Lung (tissue), 12 donors: Measurements from ENCODE around the gene RELN. TPM values are rescaled to one million over a fixed set of nuclear protein-coding genes. Genes with fewer than 3 reads are reported as not detected.

Experiments used
- ATAC-seq: fragments of 200-7000 bp; cut with Tn5 transposase; one replicate; pipeline ENCODE4 v1.9.1; 2020; ENCODE audit warnings: moderate number of reproducible peaks; ENCODE audit not compliant: insufficient read depth, low FRiP score
- DNase-seq, 3 donors: peaks; one replicate each; pipeline ENCODE4 v3.0.0-alpha.2; 2013 to 2017
- H3K27ac ChIP-seq, 2 donors: one replicate each; pipeline ENCODE4 v1.5.1; 2013; ENCODE audit warnings: mild to moderate bottlenecking in 2 of 2, moderate library complexity in 2 of 2, control low read depth in 1 of 2, inconsistent platforms in 1 of 2, low read depth in 1 of 2, low read length in 1 of 2
- H3K27me3 ChIP-seq, 3 donors: one replicate each; pipeline ENCODE4 v1.5.1; 2013; ENCODE audit warnings: low read length in 2 of 3; ENCODE audit not compliant: control insufficient read depth in 3 of 3, insufficient read depth in 3 of 3
- H3K36me3 ChIP-seq, 4 donors: one replicate each; pipeline ENCODE4 v1.5.1; 2013; ENCODE audit warnings: low read length in 4 of 4, mild to moderate bottlenecking in 1 of 4, moderate library complexity in 1 of 4; ENCODE audit not compliant: control insufficient read depth in 4 of 4, insufficient read depth in 4 of 4
- H3K4me1 ChIP-seq, 5 donors: one replicate each; pipeline ENCODE4 v1.5.1; 2013; ENCODE audit warnings: low read length in 5 of 5, mild to moderate bottlenecking in 2 of 5, moderate library complexity in 1 of 5; ENCODE audit not compliant: control insufficient read depth in 5 of 5, insufficient read depth in 5 of 5
- H3K4me3 ChIP-seq: one replicate; pipeline ENCODE4 v1.5.1; 2013; ENCODE audit warnings: mild to moderate bottlenecking, control low read depth, moderate library complexity
- H3K9ac ChIP-seq, 2 donors: one replicate each; pipeline ENCODE4 v1.5.1; 2013; ENCODE audit warnings: low read length in 2 of 2, control low read depth in 1 of 2; ENCODE audit not compliant: insufficient read depth in 1 of 2
- H3K9me3 ChIP-seq, 4 donors: one replicate each; pipeline ENCODE4 v1.5.1; 2013; ENCODE audit warnings: low read length in 3 of 4, mild to moderate bottlenecking in 1 of 4, moderate library complexity in 1 of 4; ENCODE audit not compliant: control insufficient read depth in 4 of 4, insufficient read depth in 3 of 4
- CTCF ChIP-seq: IDR thresholded peaks from 2 replicates; pipeline ENCODE4 v1.5.1; 2012; ENCODE audit warnings: mild to moderate bottlenecking; ENCODE audit errors: control extremely low read depth, extremely low read depth
- WGBS, 2 donors: extraction: QIAGEN DNeasy Blood & Tissue Kit; methylation state at CpG; one replicate each; pipeline ENCODE4 v1.1.7; 2013; 5-methylcytosine and 5-hydroxymethylcytosine counted together
- polyA plus RNA-seq, 2 donors: library from polyadenylated mRNA; stranded (reverse); fragments of 200-250 nt; gene quantifications; one replicate each; pipeline ENCODE4 v1.2.1, GENCODE V29; 2013
- total RNA-seq, 2 donors: library from RNA; depleted of rRNA in 1 of 2; stranded (reverse); fragments of >200 nt in 1 of 2; gene quantifications; one replicate each; pipeline ENCODE4 v1.2.1, GENCODE V29; 2014 to 2021
- donor health status: control.
- donor health status: control.
- donor health status: Bipolar disorder and iron deficiency.
- donor health status: healthy.
- donor health status: DM: yes; HTN: yes; CAD: no.

The RELN gene
- total and polyA plus RNA-seq, 4 donors = 0.24 to 7.7 (median 2.0) TPM

GRCh38 chr7:103706805-103707204 is 282.7 kb downstream of the RELN start:
- Histone ChIP-seq H3K27ac (no peak overlapping the region), H3K36me3 (no peaks in the 10 kb centered on the region), H3K4me1 (no peaks in the 10 kb centered on the region), H3K9ac (no peak overlapping the region), H3K27me3 (no peaks in the 10 kb centered on the region), H3K4me3 (no peak overlapping the region), H3K9me3 (no peaks in the 10 kb centered on the region)
- 50 to 67% methylated on average over 1 of the region's 1 CpG for WGBS, 2 donors
- DNase-seq (no peak), ATAC-seq (no peak)
- no peak for TF ChIP-seq CTCF

GRCh38 chr7:103705542-103705941 is 283.9 kb downstream of the RELN start:
- ATAC-seq = no peak
- no peaks in the 10 kb centered on the region for H3K27me3 ChIP-seq
- no peaks in the 10 kb centered on the region for H3K36me3 ChIP-seq
- H3K4me3 ChIP-seq = no peak overlapping the region
- no peaks in the 10 kb centered on the region for H3K9me3 ChIP-seq
- 60 to 94% methylated on average over 3 of the region's 3 CpGs for WGBS, 2 donors
- no peak for TF ChIP-seq CTCF
- DNase-seq = no peak
- H3K9ac ChIP-seq = no peak overlapping the region
- no peak overlapping the region for H3K27ac ChIP-seq
- H3K4me1 ChIP-seq = no peaks in the 10 kb centered on the region

- Histone ChIP-seq H3K4me1 (no peaks in the 10 kb centered on the region), H3K27ac (no peak overlapping the region), H3K36me3 (no peaks in the 10 kb centered on the region), H3K9ac (no peak overlapping the region), H3K9me3 (no peaks in the 10 kb centered on the region), H3K27me3 (no peaks in the 10 kb centered on the region), H3K4me3 (no peak overlapping the region)
- TF ChIP-seq CTCF = no peak
- DNase-seq (peak in 1 of 3 donors; percentile 4), ATAC-seq (no peak)
- WGBS, 2 donors = 74 to 79% methylated on average over 1 of the region's 1 CpG
Observed at GRCh38 chr7:103704701-103705100, 284.8 kb downstream of the RELN start.

GRCh38 chr7:103702982-103703381 is 286.5 kb downstream of the RELN start:
- ATAC-seq = no peak

More at GRCh38 chr7:103702982-103703381, 286.5 kb downstream of the RELN start:
- no peak for DNase-seq
- Histone ChIP-seq H3K36me3 (no peaks in the 10 kb centered on the region), H3K27me3 (no peaks in the 10 kb centered on the region), H3K27ac (no peak overlapping the region), H3K9me3 (no peaks in the 10 kb centered on the region), H3K9ac (no peak overlapping the region), H3K4me1 (no peaks in the 10 kb centered on the region), H3K4me3 (no peak overlapping the region)
- no peak for TF ChIP-seq CTCF
- WGBS, 2 donors = 68 to 72% methylated on average over 3 of the region's 3 CpGs
